Endometrial microvascular endothelial cells (primary cell): ENCODE results near the gene VAT1. TPM values are rescaled to one million over a fixed set of nuclear protein-coding genes. Genes with fewer than 3 reads are reported as not detected.

Source experiments
- in situ Hi-C: cut with HindIII; loops from 2 replicates; pipeline ENCODE4 v1.10.0; 2017; ENCODE audit warnings: low sequenced_read_pairs, low pct_unique_long_range_greater_than_20kb; ENCODE audit errors: inconsistent ontology term
- total RNA-seq: library from RNA; depleted of rRNA; stranded (reverse); fragments of >200 nt; gene quantifications from one replicate; pipeline ENCODE4 v1.2.3, GENCODE V29; 2015; ENCODE audit errors: inconsistent ontology term

Gene VAT1
- total RNA-seq, 1 donor from 2014 or later: 599 TPM

GRCh38 chr17:43028221-43028861 lies 6.2 kb upstream of the VAT1 start:
- in situ Hi-C loops: no loop called here

- in situ Hi-C loops: no loop called here
Measured at GRCh38 chr17:43027091-43028032, 5.2 kb upstream of the VAT1 start.

GRCh38 chr17:43026595-43026994 lies 4.4 kb upstream of the VAT1 start:
- in situ Hi-C loops: no loop called here

GRCh38 chr17:43025766-43026537 lies 3.8 kb upstream of the VAT1 start:
- in situ Hi-C loops: no loop called here

GRCh38 chr17:43025290-43025657 lies 3.1 kb upstream of the VAT1 start:
- in situ Hi-C loops: no loop called here

- in situ Hi-C loops: no loop called here
Measured at GRCh38 chr17:43024407-43025289, 2.5 kb upstream of the VAT1 start, which contains the start of gene RND2. RND2 (plus strand) TSS chr17:43025231; CDS start chr17:43025348, 117 bp downstream.

- in situ Hi-C loops: no loop called here
Measured at GRCh38 chr17:43020789-43021740, 1.1 kb downstream of the VAT1 start.

- in situ Hi-C loops: no loop called here
Measured at GRCh38 chr17:43020030-43020621, 2.1 kb downstream of the VAT1 start.

- in situ Hi-C loops: no loop called here
Measured at GRCh38 chr17:43019418-43019817, 2.8 kb downstream of the VAT1 start.

- in situ Hi-C loops: no loop called here
Measured at GRCh38 chr17:43018932-43019331, 3.3 kb downstream of the VAT1 start.

GRCh38 chr17:43018008-43018853 lies 4.0 kb downstream of the VAT1 start:
- in situ Hi-C loops: no loop called here

GRCh38 chr17:43016216-43016615 lies 6.0 kb downstream of the VAT1 start:
- in situ Hi-C loops: no loop called here

- in situ Hi-C loops: no loop called here
Measured at GRCh38 chr17:43015579-43015978, 6.6 kb downstream of the VAT1 start.

GRCh38 chr17:43014649-43015542 lies 7.3 kb downstream of the VAT1 start:
- in situ Hi-C loops: no loop called here

GRCh38 chr17:43014020-43014648 lies 8.1 kb downstream of the VAT1 start:
- in situ Hi-C loops: no loop called here
